Mucosa of gallbladder (tissue), 1 donor: ENCODE data around the gene LIMS1. TPM values are rescaled to one million over a fixed set of nuclear protein-coding genes. Genes with fewer than 3 reads are reported as not detected.
A peak's percentile ranks its signal among the peaks of the same experiment; 100 is the strongest.
"Not testable (repeated sequence)": the region's sequence is repeated elsewhere in the genome, so short reads cannot be mapped to it uniquely, and the experiment has no call there.

Source experiments
- DNase-seq: peaks from one replicate; pipeline ENCODE4 v3.0.0-alpha.2; 2020; ENCODE audit warnings: low spot score
- total RNA-seq: library from RNA; stranded (reverse); gene quantifications from one replicate; pipeline ENCODE4 v1.2.1, GENCODE V29; 2021
- donor health status: DM: no; HTN: no; CAD: no.

The LIMS1 gene
- total RNA-seq = 64.1 TPM

GRCh38 chr2:108533832-108534583, at the start of gene LIMS1:
Gene LIMS1 (plus strand): TSS chr2:108534470. CDS start chr2:108534563, 93 bp downstream.
- peak; percentile 91 for DNase-seq

- DNase-seq = no peak
These were observed 49.0 kb upstream of the LIMS1 start for GRCh38 chr2:108485253-108485652.

- DNase-seq = no peak
These were observed 43.7 kb upstream of the LIMS1 start for GRCh38 chr2:108490506-108491122.

GRCh38 chr2:108491848-108492247, 42.4 kb upstream of the LIMS1 start:
- DNase-seq = no peak

GRCh38 chr2:108492364-108492763, 41.9 kb upstream of the LIMS1 start:
- no peak for DNase-seq

- not testable (repeated sequence) for DNase-seq
These were observed 38.1 kb upstream of the LIMS1 start for GRCh38 chr2:108496167-108496566.

- DNase-seq = not testable (repeated sequence)
These were observed 26.6 kb upstream of the LIMS1 start for GRCh38 chr2:108507620-108508019.

GRCh38 chr2:108512431-108512830, 21.8 kb upstream of the LIMS1 start:
- DNase-seq = not testable (repeated sequence)

- not testable (repeated sequence) for DNase-seq
These were observed 19.8 kb upstream of the LIMS1 start for GRCh38 chr2:108514478-108514877.

- not testable (repeated sequence) for DNase-seq
These were observed 9.6 kb upstream of the LIMS1 start for GRCh38 chr2:108524688-108525087.

- DNase-seq = not testable (repeated sequence)
These were observed 9.0 kb upstream of the LIMS1 start for GRCh38 chr2:108525258-108525657.

- DNase-seq = no peak
These were observed 2.6 kb upstream of the LIMS1 start for GRCh38 chr2:108531674-108532055.

GRCh38 chr2:108534584-108535356, 500 bp downstream of the LIMS1 start:
- DNase-seq = peak; percentile 31

- no peak for DNase-seq
These were observed 1.0 kb downstream of the LIMS1 start for GRCh38 chr2:108535357-108535631.

GRCh38 chr2:108536133-108536780, 2.0 kb downstream of the LIMS1 start:
- no peak for DNase-seq

GRCh38 chr2:108536911-108537310, 2.6 kb downstream of the LIMS1 start:
- no peak for DNase-seq

- no peak for DNase-seq
These were observed 3.8 kb downstream of the LIMS1 start for GRCh38 chr2:108538000-108538625.

- DNase-seq = no peak
These were observed 7.2 kb downstream of the LIMS1 start for GRCh38 chr2:108541451-108541850.

- DNase-seq = no peak
These were observed 7.8 kb downstream of the LIMS1 start for GRCh38 chr2:108542071-108542470.

- DNase-seq = no peak
These were observed 13.3 kb downstream of the LIMS1 start for GRCh38 chr2:108547606-108548005.

GRCh38 chr2:108548208-108549003, 14.1 kb downstream of the LIMS1 start:
- DNase-seq = no peak
